Skeletal muscle satellite cell (primary cell): ENCODE results near the gene PHIP. TPM values are rescaled to one million over a fixed set of nuclear protein-coding genes. Genes with fewer than 3 reads are reported as not detected.
A peak's percentile ranks its signal among the peaks of the same experiment; 100 is the strongest.
"Not testable (repeated sequence)": the region's sequence is repeated elsewhere in the genome, so short reads cannot be mapped to it uniquely, and the experiment has no call there.

Experiments used
- H3K27me3 ChIP-seq: 2 replicates; pipeline ENCODE4 v1.7.0; 2013; ENCODE audit warnings: low read length; ENCODE audit not compliant: control insufficient read depth, insufficient read depth
- H3K36me3 ChIP-seq: 2 replicates; pipeline ENCODE4 v1.7.0; 2013; ENCODE audit warnings: mild to moderate bottlenecking, control low read depth, low read length; ENCODE audit not compliant: insufficient read depth
- H3K4me1 ChIP-seq: 2 replicates; pipeline ENCODE4 v1.7.0; 2013; ENCODE audit warnings: low read length; ENCODE audit not compliant: control insufficient read depth, insufficient read depth
- H3K4me2 ChIP-seq: 2 replicates; pipeline ENCODE4 v1.7.0; 2013; ENCODE audit warnings: mild to moderate bottlenecking, low read length
- H3K4me3 ChIP-seq: 2 replicates; pipeline ENCODE4 v1.7.0; 2013; ENCODE audit warnings: low read length
- H3K9ac ChIP-seq: 2 replicates; pipeline ENCODE4 v1.7.0; 2013; ENCODE audit warnings: mild to moderate bottlenecking, low read depth, low read length, moderate library complexity
- H3K9me3 ChIP-seq: replicated peaks from 2 replicates; pipeline ENCODE4 v1.7.0; 2013; ENCODE audit warnings: mild to moderate bottlenecking, control low read depth, low read length
- total RNA-seq: library from RNA; depleted of rRNA; stranded (reverse); fragments of >200 nt; gene quantifications from 2 replicates; pipeline ENCODE4 v1.2.3, GENCODE V29; 2012; rRNA removed

The PHIP gene
- 16.8 and 19.8 TPM in 2 replicates for total RNA-seq

- no peaks in the 10 kb centered on the region for H3K27me3 ChIP-seq
- H3K9me3 ChIP-seq = no peaks in the 10 kb centered on the region
- peak within 1 kb of the TSS; percentile 94 for H3K9ac ChIP-seq
- no peaks in the 10 kb centered on the region for H3K36me3 ChIP-seq
- H3K4me3 ChIP-seq = peak within 1 kb of the TSS; percentile 78
- H3K4me1 ChIP-seq = peaks cover 20% of the 10 kb centered on the region
- H3K4me2 ChIP-seq = peak within 1 kb of the TSS; percentile 91
Observed at GRCh38 chr6:79078075-79078969, at the start of gene PHIP. Gene PHIP, minus strand, starts transcription at chr6:79078254. Its CDS starts 186 bp downstream, at chr6:79078068.

GRCh38 chr6:79127660-79128059 lies 49.6 kb upstream of the PHIP start:
- H3K9ac ChIP-seq = no peak overlapping the region
- no peaks in the 10 kb centered on the region for H3K4me1 ChIP-seq
- peaks cover 2% of the 10 kb centered on the region for H3K27me3 ChIP-seq
- H3K4me2 ChIP-seq = no peak overlapping the region
- no peak overlapping the region for H3K4me3 ChIP-seq
- H3K36me3 ChIP-seq = no peaks in the 10 kb centered on the region
- H3K9me3 ChIP-seq = no peaks in the 10 kb centered on the region

- Histone ChIP-seq H3K9me3 (no peaks in the 10 kb centered on the region), H3K4me2 (no peak overlapping the region)
Observed at GRCh38 chr6:79119217-79119616, 41.2 kb upstream of the PHIP start.

GRCh38 chr6:79117752-79118151 lies 39.7 kb upstream of the PHIP start:
- H3K4me1 ChIP-seq = no peaks in the 10 kb centered on the region
- H3K27me3 ChIP-seq = no peaks in the 10 kb centered on the region
- no peak overlapping the region for H3K4me2 ChIP-seq
- no peak overlapping the region for H3K4me3 ChIP-seq
- H3K9me3 ChIP-seq = no peaks in the 10 kb centered on the region
- H3K9ac ChIP-seq = no peak overlapping the region
- no peaks in the 10 kb centered on the region for H3K36me3 ChIP-seq

More at GRCh38 chr6:79119217-79119616, 41.2 kb upstream of the PHIP start:
- Histone ChIP-seq H3K4me1 (no peaks in the 10 kb centered on the region), H3K9ac (no peak overlapping the region), H3K36me3 (no peaks in the 10 kb centered on the region), H3K4me3 (no peak overlapping the region), H3K27me3 (no peaks in the 10 kb centered on the region)

GRCh38 chr6:79115553-79116182 lies 37.6 kb upstream of the PHIP start:
- H3K4me1 ChIP-seq = no peaks in the 10 kb centered on the region
- no peaks in the 10 kb centered on the region for H3K27me3 ChIP-seq
- H3K4me2 ChIP-seq = no peak overlapping the region
- no peak overlapping the region for H3K9ac ChIP-seq
- H3K4me3 ChIP-seq = no peak overlapping the region
- H3K36me3 ChIP-seq = no peaks in the 10 kb centered on the region
- H3K9me3 ChIP-seq = no peaks in the 10 kb centered on the region

GRCh38 chr6:79111549-79111948 lies 33.5 kb upstream of the PHIP start:
- Histone ChIP-seq H3K4me3 (no peak overlapping the region), H3K9me3 (no peaks in the 10 kb centered on the region), H3K27me3 (no peaks in the 10 kb centered on the region), H3K4me2 (no peak overlapping the region), H3K9ac (no peak overlapping the region), H3K4me1 (no peaks in the 10 kb centered on the region), H3K36me3 (no peaks in the 10 kb centered on the region)

GRCh38 chr6:79101164-79101563 lies 23.1 kb upstream of the PHIP start:
- Histone ChIP-seq H3K4me2 (no peak overlapping the region), H3K36me3 (no peaks in the 10 kb centered on the region), H3K9me3 (no peaks in the 10 kb centered on the region), H3K4me3 (no peak overlapping the region), H3K27me3 (no peaks in the 10 kb centered on the region), H3K9ac (no peak overlapping the region), H3K4me1 (no peaks in the 10 kb centered on the region)

GRCh38 chr6:79100304-79100703 lies 22.2 kb upstream of the PHIP start:
- no peak overlapping the region for H3K9ac ChIP-seq
- no peak overlapping the region for H3K4me2 ChIP-seq
- no peaks in the 10 kb centered on the region for H3K27me3 ChIP-seq
- no peaks in the 10 kb centered on the region for H3K4me1 ChIP-seq
- no peak overlapping the region for H3K4me3 ChIP-seq
- H3K9me3 ChIP-seq = no peaks in the 10 kb centered on the region
- H3K36me3 ChIP-seq = no peaks in the 10 kb centered on the region

- Histone ChIP-seq H3K9me3 (no peaks in the 10 kb centered on the region), H3K4me2 (no peak overlapping the region), H3K4me3 (no peak overlapping the region), H3K4me1 (no peaks in the 10 kb centered on the region), H3K36me3 (no peaks in the 10 kb centered on the region), H3K27me3 (peaks cover 4% of the 10 kb centered on the region), H3K9ac (no peak overlapping the region)
Observed at GRCh38 chr6:79094938-79095337, 16.9 kb upstream of the PHIP start.

GRCh38 chr6:79091801-79092200 lies 13.7 kb upstream of the PHIP start:
- not testable (repeated sequence) for H3K4me1 ChIP-seq, H3K27me3 ChIP-seq, H3K9ac ChIP-seq, H3K9me3 ChIP-seq, H3K36me3 ChIP-seq, H3K4me2 ChIP-seq, H3K4me3 ChIP-seq

- Histone ChIP-seq H3K4me2 (no peak overlapping the region), H3K4me1 (no peaks in the 10 kb centered on the region), H3K27me3 (peaks cover 4% of the 10 kb centered on the region), H3K4me3 (no peak overlapping the region), H3K9me3 (no peaks in the 10 kb centered on the region), H3K36me3 (no peaks in the 10 kb centered on the region), H3K9ac (no peak overlapping the region)
Observed at GRCh38 chr6:79089552-79090404, 11.7 kb upstream of the PHIP start.
